ENCODE results near the gene NR1H4. TPM values are rescaled to one million over a fixed set of nuclear protein-coding genes. Genes with fewer than 3 reads are reported as not detected.

NR1H4 gene
- total and polyA plus RNA-seq, 9 of the 15 experiments (the other 6 are each of a cell fraction or from before 2014, with no cell fraction given), result 0.03 TPM; not detected in 8

DNA sequence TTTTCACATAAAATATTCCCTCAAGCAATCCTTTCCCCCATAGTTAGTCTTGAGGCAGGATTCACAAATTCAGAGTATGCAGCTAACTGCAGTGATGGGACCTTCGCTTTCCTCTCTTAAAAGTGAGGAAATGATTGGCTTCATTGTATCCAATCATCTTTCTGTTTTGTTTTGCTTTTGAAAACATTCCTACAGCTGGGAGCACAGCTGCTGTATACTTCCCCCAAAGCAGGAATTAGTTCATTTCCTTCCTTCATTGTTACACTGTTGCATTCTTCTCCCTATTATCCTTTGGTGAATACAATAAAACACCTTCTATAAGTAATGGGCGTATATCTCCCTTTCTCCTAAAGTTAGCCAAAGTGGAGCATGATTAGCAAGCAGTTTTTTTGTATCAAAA lies 90.4 kb downstream of the NR1H4 start:
- Histone ChIP-seq H3K27me3 (ENCODE audit: control insufficient read depth in 2 of 2, insufficient read depth in 2 of 2, low read length in 2 of 2) (peaks cover 0 to 5% of the 10 kb centered on the region in 2 experiments; a peak in 1 of 5 replicates), H3K9me3 (replicated peaks; ENCODE audit: control insufficient read depth, insufficient read depth, low read depth, low read length) (no peaks in the 10 kb centered on the region), H3K79me2 (ENCODE audit: control insufficient read depth, insufficient read depth, low read length) (no peaks in the 10 kb centered on the region), H3K27ac (ENCODE audit: extremely low read depth, low read depth, low read length) (no peak overlapping the region), H2AFZ (ENCODE audit: low read depth, low read length) (no peak overlapping the region), H3K9me1 (ENCODE audit: control insufficient read depth, insufficient read depth, low read length) (no peaks in the 10 kb centered on the region), H3K9ac (ENCODE audit: insufficient read depth in 1 of 2, low read depth in 2 of 2, low read length in 2 of 2) (no peak overlapping the region), H3K4me2 (ENCODE audit: insufficient read depth, low read length) (no peak overlapping the region), H3K4me1 (replicated peaks in 1 of 2; ENCODE audit: control insufficient read depth in 2 of 2, insufficient read depth in 2 of 2, low read length in 2 of 2) (no peaks in the 10 kb centered on the region), H3K36me3 (ENCODE audit: control insufficient read depth, insufficient read depth, low read length) (no peaks in the 10 kb centered on the region), H3K4me3 (no peak overlapping the region), H4K20me1 (replicated peaks; ENCODE audit: control insufficient read depth, insufficient read depth, low read length) (no peaks in the 10 kb centered on the region)
- no TSS peak for BruUV-seq (replicated peaks)
- CTCF ChIA-PET (ENCODE audit: low intra/inter-chr PET ratio), result no interaction called here
- in situ Hi-C loops (cut with MboI), result no loop called here
- TF ChIP-seq ZFP36 (IDR thresholded peaks at IDR 0.05; ENCODE audit: low read depth, low read length, partially characterized antibody) (no peak), E4F1 (CRISPR knock-in tag; IDR thresholded peaks at IDR 0.05; ENCODE audit: borderline replicate concordance) (no peak), NFE2 (IDR thresholded peaks at IDR 0.05; ENCODE audit: low read depth) (no peak), HDAC8 (tag; IDR thresholded peaks at IDR 0.05) (no peak), GTF2E2 (tag; IDR thresholded peaks at IDR 0.05) (no peak), ZNF354B (CRISPR knock-in tag; IDR thresholded peaks at IDR 0.05) (no peak), MAFK (IDR thresholded peaks at IDR 0.05; ENCODE audit: low read length) (no peak), ZNF431 (CRISPR knock-in tag; IDR thresholded peaks at IDR 0.05) (no peak), WHSC1 (IDR thresholded peaks at IDR 0.05; ENCODE audit: low read length) (no peak), HCFC1 (IDR thresholded peaks at IDR 0.05; ENCODE audit: low read depth, low read length) (no peak), HLTF (IDR thresholded peaks at IDR 0.05) (no peak), DIDO1 (tag; IDR thresholded peaks at IDR 0.05; ENCODE audit: low read depth) (no peak)
- FAIRE-seq (no peak), DNase-seq (ENCODE audit: extremely low read depth in 1 of 4, low spot score in 3 of 4) (no peak), ATAC-seq (no peak)
- intact Hi-C loops (cut with micrococcal nuclease), result no loop called here
- WGBS (ENCODE audit: insufficient coverage, low coverage, missing lambda C conversion rate), result 3% methylated on average over 2 of the region's 2 CpGs
- POLR2A ChIA-PET, result no interaction called here

Data from K562 (cell line).